Keratinocyte (primary cell): ENCODE measurements around the gene SBNO2. TPM values are rescaled to one million over a fixed set of nuclear protein-coding genes. Genes with fewer than 3 reads are reported as not detected.

Experiments
- DNase-seq: peaks from one replicate; pipeline ENCODE4 v3.0.0-alpha.2; 2011; ENCODE audit warnings: low read depth, missing footprints, low spot score
- FAIRE-seq: peaks from 2 replicates; lab custom pipeline; 2011; peaks lifted over from hg19 to GRCh38; lab: Jason Lieb, UNC
- H2AFZ ChIP-seq: 2 replicates; pipeline ENCODE4 v1.6.0; 2012; ENCODE audit warnings: low read length, control low read depth, inconsistent platforms; ENCODE audit not compliant: control insufficient read depth
- H3K27ac ChIP-seq: 2 replicates; pipeline ENCODE4 v1.5.1; 2011; ENCODE audit warnings: low read length; ENCODE audit not compliant: control insufficient read depth, insufficient read depth
- H3K27me3 ChIP-seq: 3 replicates; pipeline ENCODE4 v1.6.0; 2011; ENCODE audit warnings: low read length; ENCODE audit not compliant: control insufficient read depth, insufficient read depth; ENCODE audit errors: extremely low read depth
- H3K36me3 ChIP-seq, 2 experiments: 2 replicates in 1 of 2; 3 replicates in 1 of 2; pipeline ENCODE4 v1.5.1; 2011; ENCODE audit warnings: low read length in 2 of 2, mild to moderate bottlenecking in 1 of 2; ENCODE audit not compliant: control insufficient read depth in 2 of 2, insufficient read depth in 2 of 2; ENCODE audit errors: extremely low read depth in 1 of 2
- H3K4me1 ChIP-seq: 3 replicates; pipeline ENCODE4 v1.5.1; 2011; ENCODE audit warnings: low read length; ENCODE audit not compliant: control insufficient read depth, insufficient read depth; ENCODE audit errors: extremely low read depth
- H3K4me2 ChIP-seq: 3 replicates; pipeline ENCODE4 v1.6.0; 2011; ENCODE audit warnings: low read depth, low read length; ENCODE audit not compliant: control insufficient read depth, insufficient read depth; ENCODE audit errors: extremely low read depth
- H3K4me3 ChIP-seq, 3 experiments: fragments of 200-600 bp in 1 of 3; sonication (generic) in 1 of 3; 2 replicates in 2 of 3; 3 replicates in 1 of 3; pipeline ENCODE4 v1.5.1; 2011 to 2016; ENCODE audit warnings: low read length in 3 of 3, mild to moderate bottlenecking in 3 of 3, control low read depth in 2 of 3, inconsistent platforms in 1 of 3, low read depth in 1 of 3, mixed read lengths in 1 of 3, mixed run types in 1 of 3, moderate library complexity in 1 of 3; ENCODE audit not compliant: control insufficient read depth in 2 of 3, insufficient read depth in 2 of 3; ENCODE audit errors: extremely low read depth in 1 of 3
- H3K79me2 ChIP-seq: 2 replicates; pipeline ENCODE4 v1.6.0; 2012; ENCODE audit warnings: low read length; ENCODE audit not compliant: control insufficient read depth, insufficient read depth
- H3K9ac ChIP-seq: 3 replicates; pipeline ENCODE4 v1.6.0; 2011; ENCODE audit warnings: low read length; ENCODE audit not compliant: control insufficient read depth, insufficient read depth; ENCODE audit errors: extremely low read depth
- H3K9me1 ChIP-seq: 3 replicates; pipeline ENCODE4 v1.6.0; 2011; ENCODE audit warnings: low read length; ENCODE audit not compliant: control insufficient read depth, insufficient read depth; ENCODE audit errors: extremely low read depth
- H3K9me3 ChIP-seq: 2 replicates; pipeline ENCODE4 v1.5.1; 2012; ENCODE audit warnings: low read depth, low read length; ENCODE audit not compliant: control insufficient read depth
- H4K20me1 ChIP-seq: 3 replicates; pipeline ENCODE4 v1.6.0; 2011; ENCODE audit warnings: low read length; ENCODE audit not compliant: control insufficient read depth, insufficient read depth; ENCODE audit errors: extremely low read depth
- EZH2 ChIP-seq: IDR thresholded peaks from one replicate; pipeline ENCODE4 v1.6.1; 2012; ENCODE audit warnings: inconsistent platforms, mild to moderate bottlenecking, low read length, moderate library complexity
- dilution Hi-C: fragments of 300-500 bp; cut with MboI; formaldehyde crosslinking; loops from one replicate; pipeline ENCODE4 v1.7.0; 2020; ENCODE audit warnings: low sequenced_read_pairs; ENCODE audit not compliant: extremely low pct_ligation_motif_present
- polyA plus RNA-seq, 5 experiments: library from polyadenylated mRNA; depleted of rRNA in 3 of 5; stranded (reverse) in 3 of 5; stranded (forward) in 1 of 5; unstranded in 1 of 5; fragments of >200 nt; gene quantifications; 1 replicate in 1 of 5; 2 replicates in 3 of 5; 3 replicates in 1 of 5; pipeline versions ENCODE4 v1.2.1 to v1.2.3, GENCODE V29; 2011 to 2012; ENCODE audit warnings: missing spikeins in 2 of 5, low read depth in 1 of 5, low replicate concordance in 1 of 5
- TF ChIP-seq, protein P1 (sequence below), 3 experiments: IDR thresholded peaks in 1 of 3; conservative IDR thresholded peaks in 1 of 3; optimal IDR thresholded peaks in 1 of 3; 2 replicates in 2 of 3; 3 replicates in 1 of 3; pipeline versions ENCODE3 to v1.5.1; 2011; ENCODE audit warnings: low read length in 3 of 3, mild to moderate bottlenecking in 3 of 3, moderate library complexity in 2 of 3, control low read depth in 1 of 3, inconsistent platforms in 1 of 3; ENCODE audit not compliant: insufficient read depth in 2 of 3; ENCODE audit errors: extremely low read depth in 1 of 3

SBNO2 gene
- polyA plus RNA-seq, 1 donor (not counting 4 experiments of a cell fraction or from before 2014, with no cell fraction given): 10.9 TPM

DNA sequence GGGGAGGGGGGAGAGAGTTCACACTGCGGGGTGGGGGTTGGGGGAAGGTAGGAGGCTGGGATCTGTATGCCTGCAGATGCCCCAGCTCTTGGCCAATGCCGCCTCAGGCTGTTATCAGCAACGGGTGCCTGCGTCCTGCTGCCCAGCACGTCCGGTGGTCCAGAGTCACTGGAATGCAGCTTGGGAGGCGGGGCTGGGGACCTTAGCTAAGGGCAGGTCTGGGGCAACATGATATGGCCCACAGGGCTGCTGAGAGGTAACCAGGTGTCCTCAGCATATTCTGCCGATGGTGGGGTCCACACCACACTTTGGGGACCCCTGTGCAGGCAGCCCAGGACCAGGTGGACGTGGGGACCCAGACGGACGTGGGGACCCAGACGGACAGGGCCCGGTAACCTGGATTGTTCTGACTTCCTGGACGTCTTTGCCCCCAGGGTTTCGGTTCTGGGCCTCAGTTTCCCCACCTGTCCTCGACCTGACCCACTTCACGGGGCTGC, 107.8 kb downstream of the SBNO2 start:
- Histone ChIP-seq H2AFZ (no peak overlapping the region), H3K4me2 (peak overlapping the region; percentile 62), H3K27ac (no peak overlapping the region), H4K20me1 (no peaks in the 10 kb centered on the region), H3K79me2 (no peaks in the 10 kb centered on the region), H3K9me1 (no peaks in the 10 kb centered on the region), H3K4me1 (peaks cover 24% of the 10 kb centered on the region), H3K9me3 (no peaks in the 10 kb centered on the region), H3K9ac (no peak overlapping the region), H3K27me3 (peaks cover 17% of the 10 kb centered on the region), H3K4me3 (no peak overlapping the region), H3K36me3 (peaks cover 0 to 5% of the 10 kb centered on the region in 2 experiments)
- TF ChIP-seq EZH2: no peak
- TF ChIP-seq, protein P1, sequence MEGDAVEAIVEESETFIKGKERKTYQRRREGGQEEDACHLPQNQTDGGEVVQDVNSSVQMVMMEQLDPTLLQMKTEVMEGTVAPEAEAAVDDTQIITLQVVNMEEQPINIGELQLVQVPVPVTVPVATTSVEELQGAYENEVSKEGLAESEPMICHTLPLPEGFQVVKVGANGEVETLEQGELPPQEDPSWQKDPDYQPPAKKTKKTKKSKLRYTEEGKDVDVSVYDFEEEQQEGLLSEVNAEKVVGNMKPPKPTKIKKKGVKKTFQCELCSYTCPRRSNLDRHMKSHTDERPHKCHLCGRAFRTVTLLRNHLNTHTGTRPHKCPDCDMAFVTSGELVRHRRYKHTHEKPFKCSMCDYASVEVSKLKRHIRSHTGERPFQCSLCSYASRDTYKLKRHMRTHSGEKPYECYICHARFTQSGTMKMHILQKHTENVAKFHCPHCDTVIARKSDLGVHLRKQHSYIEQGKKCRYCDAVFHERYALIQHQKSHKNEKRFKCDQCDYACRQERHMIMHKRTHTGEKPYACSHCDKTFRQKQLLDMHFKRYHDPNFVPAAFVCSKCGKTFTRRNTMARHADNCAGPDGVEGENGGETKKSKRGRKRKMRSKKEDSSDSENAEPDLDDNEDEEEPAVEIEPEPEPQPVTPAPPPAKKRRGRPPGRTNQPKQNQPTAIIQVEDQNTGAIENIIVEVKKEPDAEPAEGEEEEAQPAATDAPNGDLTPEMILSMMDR (optimal IDR thresholded peaks at IDR 0.05 in 1 of 3, IDR thresholded peaks at IDR 0.05 in 1 of 3, conservative IDR thresholded peaks at IDR 0.05 in 1 of 3; ENCODE audit: extremely low read depth in 1 of 3, insufficient read depth in 2 of 3, low read length in 3 of 3): no peak
- dilution Hi-C loops: no loop called here
- DNase-seq (no peak), FAIRE-seq (no peak)

DNA sequence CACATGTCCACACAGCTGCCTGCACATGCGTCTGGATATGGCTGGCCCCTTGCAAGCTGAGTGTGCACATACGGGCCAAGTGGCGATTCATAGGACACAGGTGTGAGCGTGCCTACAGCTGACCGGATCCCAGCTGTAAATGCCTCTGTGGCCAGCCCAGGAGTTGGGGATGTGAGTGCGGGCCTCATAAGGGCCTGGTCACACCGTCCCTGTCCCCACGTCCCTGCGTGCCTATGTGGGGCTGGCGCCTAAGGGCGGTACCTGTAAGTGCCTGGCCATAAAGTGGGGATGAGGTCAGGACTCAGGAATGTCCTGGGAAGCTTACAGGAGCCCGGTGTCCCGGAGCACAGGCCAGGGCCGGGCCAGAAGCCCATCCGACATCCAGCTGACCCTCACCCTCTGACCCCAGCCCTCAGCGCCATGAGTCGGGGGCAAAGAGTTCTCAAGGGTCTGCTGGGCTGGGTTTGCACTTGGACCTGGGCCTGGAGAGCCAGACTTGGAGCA, 108.4 kb downstream of the SBNO2 start:
- no peaks in the 10 kb centered on the region for H3K9me3 ChIP-seq
- H3K27me3 ChIP-seq: peaks cover 12% of the 10 kb centered on the region
- peaks cover 0 to 5% of the 10 kb centered on the region in 2 experiments for H3K36me3 ChIP-seq
- no peaks in the 10 kb centered on the region for H3K9me1 ChIP-seq
- DNase-seq (no peak), FAIRE-seq (peak; percentile 57)
- no peaks in the 10 kb centered on the region for H3K79me2 ChIP-seq
- H3K4me1 ChIP-seq: peaks cover 24% of the 10 kb centered on the region
- H3K27ac ChIP-seq: no peak overlapping the region
- no peak overlapping the region for H3K4me2 ChIP-seq
- dilution Hi-C loops: no loop called here
- no peak overlapping the region for H2AFZ ChIP-seq
- no peak overlapping the region for H3K4me3 ChIP-seq
- no peak for TF ChIP-seq EZH2
- TF ChIP-seq, protein P1 (optimal IDR thresholded peaks at IDR 0.05 in 1 of 3, IDR thresholded peaks at IDR 0.05 in 1 of 3, conservative IDR thresholded peaks at IDR 0.05 in 1 of 3; ENCODE audit: extremely low read depth in 1 of 3, insufficient read depth in 2 of 3, low read length in 3 of 3): no peak
- no peak overlapping the region for H3K9ac ChIP-seq
- H4K20me1 ChIP-seq: no peaks in the 10 kb centered on the region
